Fibroblast of lung (primary cell): ENCODE data around the gene ANKRD24. TPM values are rescaled to one million over a fixed set of nuclear protein-coding genes. Genes with fewer than 3 reads are reported as not detected.
"Not testable (repeated sequence)": the region's sequence is repeated elsewhere in the genome, so short reads cannot be mapped to it uniquely, and the experiment has no call there.

Source experiments
- DNase-seq, 2 donors: peaks; one replicate each; pipeline versions ENCODE4 v3.0.0 to v3.0.0-alpha.2; 2010; ENCODE audit warnings: low read depth in 2 of 2
- H2AFZ ChIP-seq: 2 replicates; pipeline ENCODE4 v1.5.1; 2012; ENCODE audit warnings: low read length, control low read depth, inconsistent platforms
- H3K27ac ChIP-seq: 2 replicates; pipeline ENCODE4 v1.5.1; 2011; ENCODE audit warnings: low read length, control low read depth; ENCODE audit not compliant: insufficient read depth
- H3K27me3 ChIP-seq: 2 replicates; pipeline ENCODE4 v1.5.1; 2011; ENCODE audit warnings: mild to moderate bottlenecking, low read length; ENCODE audit not compliant: control insufficient read depth, insufficient read depth
- H3K36me3 ChIP-seq: 2 replicates; pipeline ENCODE4 v1.5.1; 2011; ENCODE audit warnings: low read length; ENCODE audit not compliant: control insufficient read depth, insufficient read depth
- H3K4me1 ChIP-seq: 2 replicates; pipeline ENCODE4 v1.5.1; 2011; ENCODE audit warnings: low read length; ENCODE audit not compliant: control insufficient read depth, insufficient read depth; ENCODE audit errors: extremely low read depth
- H3K4me2 ChIP-seq: 2 replicates; pipeline ENCODE4 v1.5.1; 2011; ENCODE audit warnings: low read length, control low read depth; ENCODE audit not compliant: insufficient read depth; ENCODE audit errors: extremely low read depth
- H3K4me3 ChIP-seq, 4 experiments: fragments of 200-600 bp in 1 of 4; sonication (generic) in 1 of 4; replicated peaks in 1 of 4; 2 replicates each; pipeline ENCODE4 v1.5.1; 2011 to 2016; ENCODE audit warnings: low read length in 4 of 4, low read depth in 3 of 4, mild to moderate bottlenecking in 3 of 4, control low read depth in 2 of 4, inconsistent platforms in 1 of 4, mixed read lengths in 1 of 4; ENCODE audit not compliant: insufficient read depth in 1 of 4; ENCODE audit errors: control extremely low read depth in 1 of 4
- H3K79me2 ChIP-seq: 2 replicates; pipeline ENCODE4 v1.5.1; 2012; ENCODE audit warnings: mild to moderate bottlenecking, low read length, inconsistent platforms; ENCODE audit not compliant: control insufficient read depth, insufficient read depth
- H3K9ac ChIP-seq: 2 replicates; pipeline ENCODE4 v1.5.1; 2011; ENCODE audit warnings: mild to moderate bottlenecking, low read length, control low read depth; ENCODE audit not compliant: insufficient read depth
- H3K9me3 ChIP-seq: 2 replicates; pipeline ENCODE4 v1.5.1; 2012; ENCODE audit warnings: low read depth, low read length; ENCODE audit not compliant: control insufficient read depth, insufficient read depth
- H4K20me1 ChIP-seq: 2 replicates; pipeline ENCODE4 v1.5.1; 2011; ENCODE audit warnings: low read length; ENCODE audit not compliant: control insufficient read depth, insufficient read depth; ENCODE audit errors: extremely low read depth
- CTCF ChIP-seq, 2 donors: IDR thresholded peaks in 1 of 2; conservative IDR thresholded peaks in 1 of 2; 1 replicate in 1 of 2; 2 replicates in 1 of 2; pipeline ENCODE4 v1.5.1; 2011 to 2012; ENCODE audit warnings: low read length in 2 of 2, control low read depth in 1 of 2, inconsistent platforms in 1 of 2, low read depth in 1 of 2, mild to moderate bottlenecking in 1 of 2
- EZH2 ChIP-seq: IDR thresholded peaks from 2 replicates; pipeline ENCODE4 v1.5.1; 2012; ENCODE audit warnings: low read length, control low read depth, mild to moderate bottlenecking; ENCODE audit errors: missing control alignments
- polyA plus RNA-seq, 2 donors: library from polyadenylated mRNA; depleted of rRNA in 1 of 2; stranded (reverse) in 1 of 2; unstranded in 1 of 2; fragments of >200 nt; gene quantifications; 2 replicates each; pipeline ENCODE4 v1.2.1, GENCODE V29; 2011 to 2012; ENCODE audit warnings: missing spikeins in 1 of 2
- total RNA-seq: library from RNA; depleted of rRNA; stranded (reverse); fragments of >200 nt; gene quantifications from 2 replicates; pipeline ENCODE4 v1.2.1, GENCODE V29; 2014

The ANKRD24 gene
- total and polyA plus RNA-seq, 2 donors (not counting 1 experiment from before 2014, with no cell fraction given), result 0.14 to 2.3 TPM

- no peak overlapping the region for H2AFZ ChIP-seq
- TF ChIP-seq EZH2 (no peak), CTCF (conservative IDR thresholded peaks at IDR 0.05 in 1 of 2, IDR thresholded peaks at IDR 0.05 in 1 of 2; ENCODE audit: low read depth in 1 of 2, low read length in 2 of 2) (no peak)
- H3K9ac ChIP-seq, result no peak overlapping the region
- H3K27ac ChIP-seq, result no peak overlapping the region
- no peaks in the 10 kb centered on the region for H3K27me3 ChIP-seq
- H3K9me3 ChIP-seq, result no peaks in the 10 kb centered on the region
- H3K4me2 ChIP-seq, result no peak overlapping the region
- H4K20me1 ChIP-seq, result no peaks in the 10 kb centered on the region
- H3K4me3 ChIP-seq, result no peak overlapping the region
- no peaks in the 10 kb centered on the region for H3K36me3 ChIP-seq
- no peak for DNase-seq
- H3K4me1 ChIP-seq, result no peaks in the 10 kb centered on the region
- no peaks in the 10 kb centered on the region for H3K79me2 ChIP-seq
These were observed 52.3 kb downstream of the ANKRD24 start for GRCh38 chr19:4234862-4235201.

DNA sequence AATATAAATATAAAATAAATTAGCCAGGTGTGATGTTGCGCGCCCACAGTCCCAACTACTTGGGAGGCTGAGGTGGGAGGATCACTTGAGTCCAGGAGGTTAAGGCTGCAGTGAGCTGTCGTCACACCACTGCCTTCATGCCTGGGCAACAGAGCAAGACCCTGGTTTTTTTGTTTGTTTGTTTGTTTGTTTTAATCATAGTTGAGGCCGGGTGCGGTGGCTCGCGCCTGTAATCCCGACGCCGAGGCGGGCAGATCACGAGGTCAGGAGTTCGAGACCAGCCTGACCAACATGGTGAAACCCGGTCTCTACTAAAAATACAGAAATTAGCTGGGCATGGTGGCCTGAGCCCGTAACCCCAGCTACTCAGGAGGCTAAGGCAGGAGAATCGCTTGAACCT is 55.0 kb downstream of the ANKRD24 start:
- not testable (repeated sequence) for H3K27ac ChIP-seq, H4K20me1 ChIP-seq, DNase-seq, H3K27me3 ChIP-seq, H3K79me2 ChIP-seq, H2AFZ ChIP-seq, H3K4me3 ChIP-seq, H3K4me2 ChIP-seq, H3K9me3 ChIP-seq, H3K9ac ChIP-seq, H3K4me1 ChIP-seq, H3K36me3 ChIP-seq

- H3K9me3 ChIP-seq, result no peaks in the 10 kb centered on the region
- no peaks in the 10 kb centered on the region for H3K27me3 ChIP-seq
- H3K36me3 ChIP-seq, result no peaks in the 10 kb centered on the region
- H3K9ac ChIP-seq, result no peak overlapping the region
- no peaks in the 10 kb centered on the region for H3K4me1 ChIP-seq
- no peak for DNase-seq
- H2AFZ ChIP-seq, result no peak overlapping the region
- no peak overlapping the region for H3K4me3 ChIP-seq
- no peak for TF ChIP-seq EZH2
- no peak overlapping the region for H3K4me2 ChIP-seq
- H3K79me2 ChIP-seq, result no peaks in the 10 kb centered on the region
- no peak overlapping the region for H3K27ac ChIP-seq
- no peaks in the 10 kb centered on the region for H4K20me1 ChIP-seq
These were observed 56.3 kb downstream of the ANKRD24 start for GRCh38 chr19:4238831-4239230.

GRCh38 chr19:4241824-4242430 is 59.4 kb downstream of the ANKRD24 start:
- Histone ChIP-seq H2AFZ (no peak overlapping the region), H3K9me3 (no peaks in the 10 kb centered on the region), H3K36me3 (no peaks in the 10 kb centered on the region), H3K27ac (no peak overlapping the region), H3K4me2 (no peak overlapping the region), H4K20me1 (no peaks in the 10 kb centered on the region), H3K27me3 (no peaks in the 10 kb centered on the region), H3K9ac (no peak overlapping the region), H3K79me2 (no peaks in the 10 kb centered on the region), H3K4me3 (no peak overlapping the region), H3K4me1 (no peaks in the 10 kb centered on the region)
- DNase-seq, result no peak
- TF ChIP-seq CTCF (conservative IDR thresholded peaks at IDR 0.05 in 1 of 2, IDR thresholded peaks at IDR 0.05 in 1 of 2; ENCODE audit: low read depth in 1 of 2, low read length in 2 of 2) (no peak), EZH2 (no peak)

GRCh38 chr19:4245938-4246337 is 63.4 kb downstream of the ANKRD24 start:
- not testable (repeated sequence) for H3K9ac ChIP-seq, H3K4me3 ChIP-seq, H3K36me3 ChIP-seq, DNase-seq, H3K27me3 ChIP-seq, H3K4me1 ChIP-seq, H3K79me2 ChIP-seq, H3K9me3 ChIP-seq, H3K4me2 ChIP-seq, H2AFZ ChIP-seq, H3K27ac ChIP-seq, H4K20me1 ChIP-seq
